BJ (cell line): ENCODE measurements around the gene SAMD14. TPM values are rescaled to one million over a fixed set of nuclear protein-coding genes. Genes with fewer than 3 reads are reported as not detected.

Source experiments
- CTCF ChIA-PET: fragments of 350-600 bp; formaldehyde crosslinking; extraction: SDS; loops from one replicate; lab custom pipeline; 2021; ENCODE audit warnings: antibody characterized with exemption, inconsistent platforms; lab: Yijun Ruan, JAX
- POLR2A ChIA-PET: fragments of 300-600 bp; sonication (Branson Sonifier 250); formaldehyde crosslinking; extraction: SDS; loops from one replicate; lab custom pipeline; 2021; ENCODE audit warnings: antibody characterized with exemption; lab: Charles Lee
- DNase-seq: peaks from one replicate; pipeline ENCODE4 v3.0.0-alpha.2; 2011; ENCODE audit warnings: low read depth
- H3K27me3 ChIP-seq: 2 replicates; pipeline ENCODE4 v1.6.0; 2011; ENCODE audit warnings: low read length; ENCODE audit not compliant: control insufficient read depth, insufficient read depth
- H3K36me3 ChIP-seq: 2 replicates; pipeline ENCODE4 v1.5.1; 2011; ENCODE audit warnings: low read length; ENCODE audit not compliant: control insufficient read depth, insufficient read depth
- H3K4me3 ChIP-seq: 2 replicates; pipeline ENCODE4 v1.5.1; 2011; ENCODE audit warnings: low read depth, mild to moderate bottlenecking, control low read depth, low read length
- polyA plus RNA-seq: library from polyadenylated mRNA; depleted of rRNA; stranded (reverse); fragments of >200 nt; gene quantifications from 2 replicates; pipeline ENCODE4 v1.2.3, GENCODE V29; 2011
- TF ChIP-seq, protein P1 (sequence below): IDR thresholded peaks from 2 replicates; pipeline ENCODE4 v1.5.1; 2011; ENCODE audit warnings: low read depth, mild to moderate bottlenecking, control low read depth, inconsistent platforms, low read length, moderate library complexity; ENCODE audit not compliant: insufficient read depth

The SAMD14 gene
- polyA plus RNA-seq, 1 experiment = 5.3 TPM

GRCh38 chr17:50107790-50108414 is 22.1 kb downstream of the SAMD14 start:
- ChIA-PET CTCF (interaction anchor here (0.9 to 2.1 kb wide), 8 partner anchors 8 to 190 kb away, joined by 3 to 8 read pairs (median 4); no protein-coding TSS in a partner anchor), POLR2A (no interaction called here)
- Histone ChIP-seq H3K36me3 (peaks cover 24% of the 10 kb centered on the region), H3K27me3 (no peaks in the 10 kb centered on the region), H3K4me3 (no peak overlapping the region)
- DNase-seq = no peak
- TF ChIP-seq, protein P1, sequence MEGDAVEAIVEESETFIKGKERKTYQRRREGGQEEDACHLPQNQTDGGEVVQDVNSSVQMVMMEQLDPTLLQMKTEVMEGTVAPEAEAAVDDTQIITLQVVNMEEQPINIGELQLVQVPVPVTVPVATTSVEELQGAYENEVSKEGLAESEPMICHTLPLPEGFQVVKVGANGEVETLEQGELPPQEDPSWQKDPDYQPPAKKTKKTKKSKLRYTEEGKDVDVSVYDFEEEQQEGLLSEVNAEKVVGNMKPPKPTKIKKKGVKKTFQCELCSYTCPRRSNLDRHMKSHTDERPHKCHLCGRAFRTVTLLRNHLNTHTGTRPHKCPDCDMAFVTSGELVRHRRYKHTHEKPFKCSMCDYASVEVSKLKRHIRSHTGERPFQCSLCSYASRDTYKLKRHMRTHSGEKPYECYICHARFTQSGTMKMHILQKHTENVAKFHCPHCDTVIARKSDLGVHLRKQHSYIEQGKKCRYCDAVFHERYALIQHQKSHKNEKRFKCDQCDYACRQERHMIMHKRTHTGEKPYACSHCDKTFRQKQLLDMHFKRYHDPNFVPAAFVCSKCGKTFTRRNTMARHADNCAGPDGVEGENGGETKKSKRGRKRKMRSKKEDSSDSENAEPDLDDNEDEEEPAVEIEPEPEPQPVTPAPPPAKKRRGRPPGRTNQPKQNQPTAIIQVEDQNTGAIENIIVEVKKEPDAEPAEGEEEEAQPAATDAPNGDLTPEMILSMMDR = no peak

DNA sequence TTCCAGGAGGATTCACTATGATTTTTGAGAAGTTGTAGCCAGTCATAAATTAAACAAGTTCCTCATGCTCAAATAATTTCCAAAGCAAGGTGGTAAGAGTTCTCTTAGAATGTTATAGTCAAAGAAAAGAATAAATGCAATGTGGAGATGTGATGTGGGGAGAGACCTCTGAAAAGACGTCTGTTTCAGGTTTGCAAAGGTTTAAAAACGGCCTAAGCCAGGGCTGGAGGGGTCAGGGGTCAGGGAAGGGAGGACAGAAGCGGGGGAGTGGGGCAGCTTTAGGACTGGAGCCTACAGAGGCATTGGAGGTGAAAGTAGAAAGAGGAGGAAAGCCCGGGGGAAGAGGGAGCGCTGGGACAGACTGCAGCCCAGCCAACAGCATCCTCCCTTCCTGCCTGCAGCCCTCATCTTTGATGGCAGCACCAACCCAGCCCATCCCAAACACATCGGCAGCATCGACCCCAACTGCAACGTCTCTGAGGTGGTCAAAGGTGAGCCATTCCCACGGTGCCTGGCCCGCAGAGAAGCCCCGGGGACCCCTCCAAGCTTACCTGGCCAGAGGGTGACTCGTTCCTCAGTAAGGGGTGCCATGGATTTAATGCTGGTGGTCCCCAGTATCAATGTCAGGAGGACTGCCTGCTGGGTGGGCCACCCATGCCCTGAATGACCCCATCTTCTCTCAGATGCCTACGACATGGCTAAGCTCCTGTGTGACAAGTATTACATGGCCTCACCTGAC is 23.4 kb downstream of the SAMD14 start:
- Histone ChIP-seq H3K27me3 (no peaks in the 10 kb centered on the region), H3K4me3 (no peak overlapping the region), H3K36me3 (peaks cover 25% of the 10 kb centered on the region)
- TF ChIP-seq, protein P1 = no peak
- ChIA-PET CTCF (interaction anchor here (0.9 to 1.8 kb wide), 3 partner anchors 12 to 20 kb away, joined by 3 to 5 read pairs (median 4); no protein-coding TSS in a partner anchor), POLR2A (no interaction called here)
- DNase-seq = no peak

- CTCF ChIA-PET = no interaction called here
Measured at GRCh38 chr17:50105811-50106210, 24.1 kb downstream of the SAMD14 start.

GRCh38 chr17:50103941-50104340 is 26.0 kb downstream of the SAMD14 start:
- H3K36me3 ChIP-seq = peaks cover 23% of the 10 kb centered on the region
- no peak for DNase-seq
- no peaks in the 10 kb centered on the region for H3K27me3 ChIP-seq
- ChIA-PET POLR2A (no interaction called here), CTCF (interaction anchor here (1.4 to 4.2 kb wide), 5 partner anchors 9 to 76 kb away, joined by 4 to 17 read pairs (median 4); partner anchors contain the start of gene PDK2)
- no peak overlapping the region for H3K4me3 ChIP-seq
- TF ChIP-seq, protein P1 = no peak

More at GRCh38 chr17:50105811-50106210, 24.1 kb downstream of the SAMD14 start:
- H3K4me3 ChIP-seq = no peak overlapping the region
- peaks cover 25% of the 10 kb centered on the region for H3K36me3 ChIP-seq
- H3K27me3 ChIP-seq = no peaks in the 10 kb centered on the region
- TF ChIP-seq, protein P1 = no peak
- POLR2A ChIA-PET = no interaction called here
- DNase-seq = no peak

DNA sequence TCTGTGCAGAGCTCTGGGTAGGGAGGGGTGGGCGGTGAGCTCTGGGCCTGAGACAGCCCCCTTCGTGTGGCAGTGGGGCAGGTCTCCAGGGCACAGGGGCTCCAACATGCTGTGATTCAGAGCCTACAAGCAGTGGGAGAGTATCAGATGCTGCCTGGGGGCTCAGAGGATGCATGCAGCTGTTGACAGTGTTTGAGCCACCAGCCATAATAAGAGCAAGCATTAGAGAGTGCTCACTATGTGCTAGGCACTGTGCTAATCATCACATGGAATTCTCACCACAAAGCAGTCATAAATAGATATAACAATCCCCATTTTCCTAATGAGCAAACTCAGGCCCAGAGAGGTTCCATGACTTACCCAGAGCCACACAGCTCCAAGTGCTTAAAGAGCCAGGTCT is 26.7 kb downstream of the SAMD14 start:
- ChIA-PET CTCF (interaction anchor here (1.6 to 4.2 kb wide), 4 partner anchors 9 to 12 kb away, joined by 4 to 17 read pairs (median 8); partner anchors contain the start of gene PDK2), POLR2A (no interaction called here)
- H3K36me3 ChIP-seq = peaks cover 23% of the 10 kb centered on the region
- DNase-seq = no peak
- no peak overlapping the region for H3K4me3 ChIP-seq
- no peaks in the 10 kb centered on the region for H3K27me3 ChIP-seq
- TF ChIP-seq, protein P1 = no peak
